Activated CD4-positive, alpha-beta T cell treated with anti-CD3 and anti-CD28 coated beads, Interleukin-10, Interleukin-2, amounts not matched to agents 100 ng/mL and 50 ng/mL, durations not matched to agents 16 hours and 8 hours (primary cell): ENCODE measurements around the gene AFAP1L2.

ENCODE experiments used
- DNase-seq: peaks from one replicate; pipeline ENCODE4 v3.0.0-alpha.2; 2020

AFAP1L2 gene

GRCh38 chr10:114283535-114284234, 120.6 kb downstream of the AFAP1L2 start:
- no peak for DNase-seq

GRCh38 chr10:114283091-114283490, 121.2 kb downstream of the AFAP1L2 start:
- DNase-seq = no peak

GRCh38 chr10:114282526-114282925, 121.8 kb downstream of the AFAP1L2 start:
- DNase-seq = no peak

- DNase-seq = no peak
Observed at GRCh38 chr10:114281461-114281860, 122.8 kb downstream of the AFAP1L2 start.

- DNase-seq = no peak
Observed at GRCh38 chr10:114281006-114281405, 123.3 kb downstream of the AFAP1L2 start.

GRCh38 chr10:114279901-114280644, 124.2 kb downstream of the AFAP1L2 start:
- no peak for DNase-seq

GRCh38 chr10:114279289-114279688, 125.0 kb downstream of the AFAP1L2 start:
- DNase-seq = no peak

- no peak for DNase-seq
Observed at GRCh38 chr10:114278884-114279191, 125.5 kb downstream of the AFAP1L2 start.

- DNase-seq = no peak
Observed at GRCh38 chr10:114278140-114278883, 126.0 kb downstream of the AFAP1L2 start.

GRCh38 chr10:114276671-114277070, 127.6 kb downstream of the AFAP1L2 start:
- no peak for DNase-seq

GRCh38 chr10:114276066-114276465, 128.2 kb downstream of the AFAP1L2 start:
- no peak for DNase-seq

GRCh38 chr10:114274616-114275453, 129.5 kb downstream of the AFAP1L2 start:
- no peak for DNase-seq

GRCh38 chr10:114273910-114274309, 130.4 kb downstream of the AFAP1L2 start:
- DNase-seq = no peak

GRCh38 chr10:114272696-114273095, 131.6 kb downstream of the AFAP1L2 start:
- DNase-seq = no peak

- no peak for DNase-seq
Observed at GRCh38 chr10:114271779-114272167, 132.5 kb downstream of the AFAP1L2 start.

GRCh38 chr10:114271075-114271778, 133.1 kb downstream of the AFAP1L2 start:
- no peak for DNase-seq

- DNase-seq = no peak
Observed at GRCh38 chr10:114266521-114266920, 137.8 kb downstream of the AFAP1L2 start.

GRCh38 chr10:114265392-114266053, 138.8 kb downstream of the AFAP1L2 start:
- no peak for DNase-seq

- no peak for DNase-seq
Observed at GRCh38 chr10:114262496-114262895, 141.8 kb downstream of the AFAP1L2 start.

GRCh38 chr10:114261076-114261475, 143.2 kb downstream of the AFAP1L2 start:
- no peak for DNase-seq

- DNase-seq = no peak
Observed at GRCh38 chr10:114260366-114260765, 143.9 kb downstream of the AFAP1L2 start.

GRCh38 chr10:114259824-114260223, 144.5 kb downstream of the AFAP1L2 start:
- DNase-seq = no peak
